ENCODE results near the gene PKP3.
A peak's percentile ranks its signal among the peaks of the same experiment; 100 is the strongest.
"Not testable (repeated sequence)": the region's sequence is repeated elsewhere in the genome, so short reads cannot be mapped to it uniquely, and the experiment has no call there.

Gene PKP3

GRCh38 chr11:396948-397548 lies 3.0 kb downstream of the PKP3 start:
- DNase-seq (ENCODE audit: low read depth): peak; percentile 55

GRCh38 chr11:398826-399225 lies 4.8 kb downstream of the PKP3 start:
- DNase-seq (ENCODE audit: low read depth): no peak

- DNase-seq (ENCODE audit: low read depth): no peak
These were observed 5.8 kb downstream of the PKP3 start for GRCh38 chr11:399731-400211.

GRCh38 chr11:400241-400689 lies 6.3 kb downstream of the PKP3 start:
- no peak for DNase-seq (ENCODE audit: low read depth)

GRCh38 chr11:401196-401595 lies 7.2 kb downstream of the PKP3 start:
- not testable (repeated sequence) for DNase-seq (ENCODE audit: low read depth)

GRCh38 chr11:403021-403760 lies 9.2 kb downstream of the PKP3 start:
- DNase-seq (ENCODE audit: low read depth): no peak

- DNase-seq (ENCODE audit: low read depth): no peak
These were observed 9.9 kb downstream of the PKP3 start for GRCh38 chr11:403761-404431.

GRCh38 chr11:404551-405264 lies 10.7 kb downstream of the PKP3 start:
- DNase-seq (ENCODE audit: low read depth): no peak

- DNase-seq (ENCODE audit: low read depth): no peak
These were observed 11.4 kb downstream of the PKP3 start for GRCh38 chr11:405323-405953.

GRCh38 chr11:405954-406795 lies 12.2 kb downstream of the PKP3 start:
- DNase-seq (ENCODE audit: low read depth): no peak

- peak; percentile 84 for DNase-seq (ENCODE audit: low read depth)
These were observed 13.0 kb downstream of the PKP3 start for GRCh38 chr11:406796-407650.

GRCh38 chr11:407651-408123 lies 13.7 kb downstream of the PKP3 start:
- no peak for DNase-seq (ENCODE audit: low read depth)

GRCh38 chr11:408154-409007 lies 14.4 kb downstream of the PKP3 start:
- DNase-seq (ENCODE audit: low read depth): no peak

- no peak for DNase-seq (ENCODE audit: low read depth)
These were observed 15.1 kb downstream of the PKP3 start for GRCh38 chr11:409008-409599.

GRCh38 chr11:409600-410483 lies 15.8 kb downstream of the PKP3 start:
- no peak for DNase-seq (ENCODE audit: low read depth)

GRCh38 chr11:410711-411110 lies 16.7 kb downstream of the PKP3 start:
- not testable (repeated sequence) for DNase-seq (ENCODE audit: low read depth)

- not testable (repeated sequence) for DNase-seq (ENCODE audit: low read depth)
These were observed 17.5 kb downstream of the PKP3 start for GRCh38 chr11:411520-411919.

Data from iris pigment epithelial cell (primary cell).